HepG2 (cell line): Measurements from ENCODE around the gene OGFR. TPM values are rescaled to one million over a fixed set of nuclear protein-coding genes. Genes with fewer than 3 reads are reported as not detected.

Experiments
- AGO2 ChIP-seq: fragments of 200-400 bp; formaldehyde crosslinking; optimal IDR thresholded peaks from 2 replicates; pipeline ENCODE3; 2017; ENCODE audit warnings: mild to moderate bottlenecking, low read depth, low read length, moderate library complexity
- ARID4A ChIP-seq: sonication (generic); formaldehyde crosslinking; IDR thresholded peaks from 2 replicates; pipeline ENCODE4 v1.5.0; 2020; ENCODE audit warnings: mild to moderate bottlenecking, missing genetic modification reagents, borderline replicate concordance
- GATAD1 ChIP-seq: IDR thresholded peaks from 2 replicates; pipeline ENCODE4 v1.6.1; 2016; ENCODE audit warnings: missing genetic modification reagents, missing compliant biosample characterization
- ISL2 ChIP-seq: sonication (generic); formaldehyde crosslinking; IDR thresholded peaks from 2 replicates; pipeline ENCODE4 v1.5.0; 2020; ENCODE audit warnings: missing genetic modification reagents
- LBX2 ChIP-seq: sonication (generic); formaldehyde crosslinking; IDR thresholded peaks from 2 replicates; pipeline ENCODE4 v1.5.0; 2020; ENCODE audit warnings: missing genetic modification reagents, mild to moderate bottlenecking, borderline replicate concordance
- NBN ChIP-seq: fragments of 450-650 bp; conservative IDR thresholded peaks from 2 replicates; pipeline ENCODE4 v1.6.1; 2017
- PREB ChIP-seq: sonication (generic); formaldehyde crosslinking; IDR thresholded peaks from 2 replicates; pipeline ENCODE4 v1.4.0; 2020; ENCODE audit warnings: missing genetic modification reagents
- RBFOX2 ChIP-seq: fragments of 200-400 bp; formaldehyde crosslinking; IDR thresholded peaks from 2 replicates; pipeline ENCODE4 v1.6.1; 2017; ENCODE audit warnings: low read depth, mild to moderate bottlenecking, low read length
- SKIL ChIP-seq: sonication (generic); formaldehyde crosslinking; IDR thresholded peaks from 2 replicates; pipeline ENCODE4 v1.8.0; 2022; ENCODE audit warnings: missing genetic modification reagents, mild to moderate bottlenecking, moderate library complexity, borderline replicate concordance
- SNAI1 ChIP-seq: sonication (generic); formaldehyde crosslinking; IDR thresholded peaks from 2 replicates; pipeline ENCODE4 v1.5.0; 2020; ENCODE audit warnings: mild to moderate bottlenecking, missing genetic modification reagents, borderline replicate concordance
- SOX5 ChIP-seq: IDR thresholded peaks from 2 replicates; pipeline ENCODE4 v1.6.1; 2016; ENCODE audit warnings: borderline replicate concordance
- ZBTB21 ChIP-seq: sonication (generic); formaldehyde crosslinking; IDR thresholded peaks from 2 replicates; pipeline ENCODE4 v1.4.0; 2020; ENCODE audit warnings: missing genetic modification reagents
- ZBTB3 ChIP-seq: sonication (generic); formaldehyde crosslinking; IDR thresholded peaks from 2 replicates; pipeline ENCODE4 v1.4.0; 2020; ENCODE audit warnings: low read depth, mild to moderate bottlenecking, moderate library complexity, missing genetic modification reagents, borderline replicate concordance
- ZFP1 ChIP-seq: IDR thresholded peaks from 2 replicates; pipeline ENCODE4 v1.6.1; 2016
- ZNF121 ChIP-seq: sonication (generic); formaldehyde crosslinking; IDR thresholded peaks from 2 replicates; pipeline ENCODE4 v1.5.0; 2020; ENCODE audit warnings: mild to moderate bottlenecking, missing genetic modification reagents
- ZNF143 ChIP-seq: sonication (generic); formaldehyde crosslinking; IDR thresholded peaks from 2 replicates; pipeline ENCODE4 v1.4.0; 2020; ENCODE audit warnings: missing genetic modification reagents
- ZNF776 ChIP-seq: sonication (generic); formaldehyde crosslinking; IDR thresholded peaks from 2 replicates; pipeline ENCODE4 v1.4.0; 2020; ENCODE audit warnings: mild to moderate bottlenecking, missing genetic modification reagents
- ZNF784 ChIP-seq: sonication (generic); formaldehyde crosslinking; IDR thresholded peaks from 2 replicates; pipeline ENCODE4 v1.5.1; 2020; ENCODE audit warnings: missing genetic modification reagents, mild to moderate bottlenecking, borderline replicate concordance
- polyA plus RNA-seq, 8 experiments: library from polyadenylated mRNA; depleted of rRNA in 3 of 8; stranded (reverse) in 7 of 8; unstranded in 1 of 8; fragments of >200 nt; fragmentation: Illumina TruSeq in 4 of 8; extraction: Trizol in 4 of 8; gene quantifications; 2 replicates each; pipeline versions ENCODE4 v1.2.1 to v1.2.3, GENCODE V29; 2011 to 2016; ENCODE audit warnings: low read depth in 4 of 8, missing spikeins in 1 of 8, mixed read lengths in 1 of 8; ENCODE audit not compliant: insufficient read depth in 1 of 8
- total RNA-seq, 5 experiments: library from RNA; depleted of rRNA; stranded (reverse); fragments of >200 nt; fragmentation: Illumina TruSeq; extraction: Trizol; gene quantifications; 2 replicates each; pipeline ENCODE4 v1.2.3, GENCODE V29; 2016; ENCODE audit warnings: low read depth in 1 of 5

The OGFR gene
- total and polyA plus RNA-seq, 2 of the 13 experiments (the other 11 are each of a cell fraction or from before 2014, with no cell fraction given): 47.7 to 81.8 TPM

- TF ChIP-seq LBX2 (CRISPR knock-in tag): no peak
- peak; percentile 43; the same call in 1 of the 2 replicates for TF ChIP-seq ARID4A (CRISPR knock-in tag)
- no peak for TF ChIP-seq ZNF776 (CRISPR knock-in tag)
- TF ChIP-seq SOX5 (CRISPR knock-in tag): no peak
- no peak for TF ChIP-seq ZNF784 (CRISPR knock-in tag)
- peak; percentile 38; the same call in 1 of the 2 replicates for TF ChIP-seq ZFP1 (CRISPR knock-in tag)
- TF ChIP-seq AGO2: no peak
- no peak for TF ChIP-seq ZNF143 (CRISPR knock-in tag)
- TF ChIP-seq SKIL (CRISPR knock-in tag): no peak
- no peak for TF ChIP-seq GATAD1 (CRISPR knock-in tag)
- peak; percentile 18; the same call in 1 of the 2 replicates for TF ChIP-seq RBFOX2
- no peak for TF ChIP-seq SNAI1 (CRISPR knock-in tag)
- no peak for TF ChIP-seq ISL2 (CRISPR knock-in tag)
- TF ChIP-seq PREB (CRISPR knock-in tag): no peak
- no peak for TF ChIP-seq ZBTB3
- TF ChIP-seq NBN: no peak
- no peak for TF ChIP-seq ZNF121
- TF ChIP-seq ZBTB21 (CRISPR knock-in tag): no peak
These were observed 3.7 kb downstream of the OGFR start (continued) for GRCh38 chr20:62808211-62808865.
